ENCODE results near the gene ATP8A2. TPM values are rescaled to one million over a fixed set of nuclear protein-coding genes. Genes with fewer than 3 reads are reported as not detected.

Gene ATP8A2
- total RNA-seq, 1 donor from 2014 or later: not detected

- no peak for TF ChIP-seq CTCF (IDR thresholded peaks at IDR 0.05; ENCODE audit: insufficient read depth, low read length, severe bottlenecking)
- DNase-seq (ENCODE audit: low read depth) (no peak), FAIRE-seq (no peak)
- Histone ChIP-seq H3K36me3 (ENCODE audit: control insufficient read depth, insufficient read depth, low read length) (no peaks in the 10 kb centered on the region), H3K27me3 (ENCODE audit: control insufficient read depth, insufficient read depth, low read length) (peaks cover 3% of the 10 kb centered on the region), H3K4me3 (ENCODE audit: low read depth, low read length) (no peak overlapping the region)
Measured at GRCh38 chr13:25727810-25728209, 356.0 kb downstream of the ATP8A2 start.

- Histone ChIP-seq H3K4me3 (ENCODE audit: low read depth, low read length) (no peak overlapping the region), H3K36me3 (ENCODE audit: control insufficient read depth, insufficient read depth, low read length) (no peaks in the 10 kb centered on the region), H3K27me3 (ENCODE audit: control insufficient read depth, insufficient read depth, low read length) (peaks cover 3% of the 10 kb centered on the region)
- DNase-seq (ENCODE audit: low read depth): no peak
- no peak for TF ChIP-seq CTCF (IDR thresholded peaks at IDR 0.05; ENCODE audit: insufficient read depth, low read length, severe bottlenecking)
- FAIRE-seq: no peak
Measured at GRCh38 chr13:25729201-25729600, 357.4 kb downstream of the ATP8A2 start.

GRCh38 chr13:25731037-25731436, 359.3 kb downstream of the ATP8A2 start:
- DNase-seq (ENCODE audit: low read depth) (no peak), FAIRE-seq (no peak)
- Histone ChIP-seq H3K27me3 (ENCODE audit: control insufficient read depth, insufficient read depth, low read length) (peaks cover 3% of the 10 kb centered on the region), H3K4me3 (ENCODE audit: low read depth, low read length) (no peak overlapping the region), H3K36me3 (ENCODE audit: control insufficient read depth, insufficient read depth, low read length) (no peaks in the 10 kb centered on the region)
- TF ChIP-seq CTCF (IDR thresholded peaks at IDR 0.05; ENCODE audit: insufficient read depth, low read length, severe bottlenecking): no peak

- FAIRE-seq: no peak
- peaks cover 1% of the 10 kb centered on the region for H3K27me3 ChIP-seq (ENCODE audit: control insufficient read depth, insufficient read depth, low read length)
- TF ChIP-seq CTCF (IDR thresholded peaks at IDR 0.05; ENCODE audit: insufficient read depth, low read length, severe bottlenecking): no peak
- H3K36me3 ChIP-seq (ENCODE audit: control insufficient read depth, insufficient read depth, low read length): no peaks in the 10 kb centered on the region
- H3K4me3 ChIP-seq (ENCODE audit: low read depth, low read length): no peak overlapping the region
- no peak for DNase-seq (ENCODE audit: low read depth)
Measured at GRCh38 chr13:25731536-25731935, 359.8 kb downstream of the ATP8A2 start.

- peak; percentile 32 for DNase-seq (ENCODE audit: low read depth)
- no peaks in the 10 kb centered on the region for H3K36me3 ChIP-seq (ENCODE audit: control insufficient read depth, insufficient read depth, low read length)
- TF ChIP-seq CTCF (IDR thresholded peaks at IDR 0.05; ENCODE audit: insufficient read depth, low read length, severe bottlenecking): no peak
- no peak overlapping the region for H3K4me3 ChIP-seq (ENCODE audit: low read depth, low read length)
- FAIRE-seq: no peak
- H3K27me3 ChIP-seq (ENCODE audit: control insufficient read depth, insufficient read depth, low read length): no peaks in the 10 kb centered on the region
Measured at GRCh38 chr13:25732111-25732865, 360.5 kb downstream of the ATP8A2 start.
